NOMO-1 (cell line): ENCODE data around the gene PNCK.

Experiments
- DNase-seq, 2 experiments: peaks; one replicate each; lab custom pipeline; 2025; ENCODE audit not compliant: unreplicated experiment in 2 of 2; lab: John Stamatoyannopoulos, UW

PNCK gene

GRCh38 chrX:153667281-153667955, 6.2 kb downstream of the PNCK start:
- DNase-seq, result no peak

- no peak for DNase-seq
Observed at GRCh38 chrX:153665726-153666306, 7.8 kb downstream of the PNCK start.

- DNase-seq, result no peak
Observed at GRCh38 chrX:153662266-153662665, 11.3 kb downstream of the PNCK start.

GRCh38 chrX:153659268-153659667, 14.3 kb downstream of the PNCK start:
- no peak for DNase-seq

GRCh38 chrX:153657161-153657560, 16.5 kb downstream of the PNCK start:
- DNase-seq, result no peak

GRCh38 chrX:153653556-153653955, 20.1 kb downstream of the PNCK start:
- no peak for DNase-seq

GRCh38 chrX:153651540-153652079, 22.0 kb downstream of the PNCK start:
- no peak for DNase-seq

GRCh38 chrX:153650959-153651358, 22.7 kb downstream of the PNCK start:
- no peak for DNase-seq

GRCh38 chrX:153649915-153650782, 23.5 kb downstream of the PNCK start:
- DNase-seq, result no peak

GRCh38 chrX:153649178-153649914, 24.3 kb downstream of the PNCK start:
- peak in 1 of 2 experiments; percentile 21 for DNase-seq

GRCh38 chrX:153648358-153649177, 25.0 kb downstream of the PNCK start:
- no peak for DNase-seq

GRCh38 chrX:153647461-153648357, 25.9 kb downstream of the PNCK start:
- no peak for DNase-seq

- peak; percentile 8 to 18 for DNase-seq
Observed at GRCh38 chrX:153646620-153647373, 26.8 kb downstream of the PNCK start, which contains the start of gene DUSP9. DUSP9 (plus strand) TSS chrX:153647203; CDS start chrX:153647954, 751 bp downstream.

- no peak for DNase-seq
Observed at GRCh38 chrX:153645921-153646488, 27.6 kb downstream of the PNCK start.

- no peak for DNase-seq
Observed at GRCh38 chrX:153645151-153645550, 28.5 kb downstream of the PNCK start.

GRCh38 chrX:153644356-153645125, 29.1 kb downstream of the PNCK start:
- no peak for DNase-seq
